Hepatocyte (in vitro differentiated cells): ENCODE results near the gene CDRT4. TPM values are rescaled to one million over a fixed set of nuclear protein-coding genes. Genes with fewer than 3 reads are reported as not detected.

Experiments used
- DNase-seq: peaks from one replicate; pipeline ENCODE4 v3.0.0-alpha.2; 2016; ENCODE audit warnings: low spot score
- H2AFZ ChIP-seq: fragments of 200-600 bp; sonication (generic); 2 replicates; pipeline ENCODE4 v1.6.0; 2016; ENCODE audit warnings: antibody characterized with exemption, mild to moderate bottlenecking
- H3K27ac ChIP-seq: fragments of 200-600 bp; sonication (generic); 2 replicates; pipeline ENCODE4 v1.5.1; 2016; ENCODE audit warnings: mild to moderate bottlenecking
- H3K27me3 ChIP-seq: fragments of 200-600 bp; sonication (generic); 2 replicates; pipeline ENCODE4 v1.6.1; 2016
- H3K36me3 ChIP-seq: fragments of 200-600 bp; sonication (generic); replicated peaks from 2 replicates; pipeline ENCODE4 v1.5.1; 2016; ENCODE audit warnings: low read depth; ENCODE audit not compliant: insufficient read depth
- H3K4me1 ChIP-seq: fragments of 200-600 bp; sonication (generic); 2 replicates; pipeline ENCODE4 v1.5.1; 2016; ENCODE audit warnings: mild to moderate bottlenecking, moderate library complexity; ENCODE audit not compliant: insufficient read depth
- H3K4me2 ChIP-seq: fragments of 200-600 bp; sonication (generic); 2 replicates; pipeline ENCODE4 v1.6.0; 2016
- H3K4me3 ChIP-seq: fragments of 200-600 bp; sonication (generic); 2 replicates; pipeline ENCODE4 v1.5.1; 2016; ENCODE audit warnings: mild to moderate bottlenecking
- H3K79me2 ChIP-seq: fragments of 200-600 bp; sonication (generic); 2 replicates; pipeline ENCODE4 v1.6.0; 2017; ENCODE audit warnings: mild to moderate bottlenecking
- H3K9me2 ChIP-seq: fragments of 200-600 bp; sonication (generic); replicated peaks from 2 replicates; pipeline ENCODE4 v1.6.0; 2017; ENCODE audit warnings: mild to moderate bottlenecking; ENCODE audit not compliant: insufficient read depth
- H3K9me3 ChIP-seq: fragments of 200-600 bp; sonication (generic); 2 replicates; pipeline ENCODE4 v1.5.1; 2016; ENCODE audit warnings: low read depth, mild to moderate bottlenecking
- H4K20me1 ChIP-seq: fragments of 200-600 bp; sonication (generic); 2 replicates; pipeline ENCODE4 v1.6.0; 2016; ENCODE audit warnings: mild to moderate bottlenecking; ENCODE audit not compliant: insufficient read depth, poor library complexity, severe bottlenecking
- EZH2 ChIP-seq: fragments of 200-600 bp; sonication (generic); IDR thresholded peaks from 2 replicates; pipeline ENCODE4 v1.6.1; 2016; ENCODE audit warnings: antibody characterized with exemption, mild to moderate bottlenecking, borderline replicate concordance
- EZH2phosphoT487 ChIP-seq: fragments of 200-600 bp; sonication (generic); IDR thresholded peaks from one replicate; pipeline ENCODE4 v1.6.1; 2018; ENCODE audit warnings: antibody characterized with exemption, mild to moderate bottlenecking, low read depth, moderate library complexity; ENCODE audit not compliant: unreplicated experiment, severe bottlenecking
- WGBS: methylation state at CpG from one replicate; pipeline ENCODE4 v1.1.6; 2016; ENCODE audit warnings: low lambda C conversion rate; ENCODE audit errors: missing lambda C conversion rate; 5-methylcytosine and 5-hydroxymethylcytosine counted together
- polyA plus RNA-seq: library from polyadenylated mRNA; unstranded; fragments of >200 nt; fragmentation: Nextera tagmentation; extraction: Ambion mirVana; gene quantifications from 2 replicates; pipeline ENCODE4 v1.2.1, GENCODE V29; 2016
- total RNA-seq: library from RNA; depleted of rRNA; stranded (reverse); fragments of >200 nt; gene quantifications from 2 replicates; pipeline ENCODE4 v1.2.3, GENCODE V29; 2014
- TF ChIP-seq, protein P1 (sequence below): fragments of 200-600 bp; sonication (generic); IDR thresholded peaks from 2 replicates; pipeline ENCODE4 v1.5.1; 2016; ENCODE audit warnings: antibody characterized with exemption, mild to moderate bottlenecking; ENCODE audit not compliant: poor library complexity

The CDRT4 gene
- total and polyA plus RNA-seq, 2 experiments from 2014 or later: 2.7 to 9.6 TPM

DNA sequence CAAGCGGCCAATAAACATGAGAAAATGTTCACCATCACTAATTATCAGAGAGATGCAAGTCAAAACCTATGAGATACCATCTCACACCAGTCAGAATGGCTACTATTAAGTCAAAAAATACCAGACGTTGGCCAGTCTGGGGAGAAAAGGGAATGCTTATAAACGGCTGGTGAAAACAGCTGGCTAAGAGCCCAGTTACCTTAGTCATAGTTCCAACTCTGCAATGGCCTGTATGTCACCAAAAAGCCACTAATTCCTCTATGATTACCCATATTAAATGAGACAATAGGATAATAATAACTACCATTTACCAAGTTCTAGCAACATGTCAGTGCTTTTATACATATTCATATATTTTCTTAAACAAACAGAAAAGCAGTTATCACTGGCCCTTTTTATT is 42.9 kb upstream of the CDRT4 start:
- WGBS: 61% methylated on average over 3 of the region's 3 CpGs
- no peak overlapping the region for H3K4me2 ChIP-seq

GRCh38 chr17:15509095-15509494 is 41.7 kb upstream of the CDRT4 start:
- Histone ChIP-seq H3K36me3 (no peaks in the 10 kb centered on the region), H3K4me1 (peaks cover 18% of the 10 kb centered on the region), H3K9me2 (no peaks in the 10 kb centered on the region), H2AFZ (no peak overlapping the region), H3K4me2 (no peak overlapping the region), H3K27me3 (no peaks in the 10 kb centered on the region), H4K20me1 (no peaks in the 10 kb centered on the region), H3K4me3 (no peak overlapping the region), H3K9me3 (no peaks in the 10 kb centered on the region), H3K79me2 (peaks cover 5% of the 10 kb centered on the region), H3K27ac (no peak overlapping the region)
- DNase-seq: no peak
- WGBS: 96% methylated on average over 5 of the region's 5 CpGs
- TF ChIP-seq, protein P1, sequence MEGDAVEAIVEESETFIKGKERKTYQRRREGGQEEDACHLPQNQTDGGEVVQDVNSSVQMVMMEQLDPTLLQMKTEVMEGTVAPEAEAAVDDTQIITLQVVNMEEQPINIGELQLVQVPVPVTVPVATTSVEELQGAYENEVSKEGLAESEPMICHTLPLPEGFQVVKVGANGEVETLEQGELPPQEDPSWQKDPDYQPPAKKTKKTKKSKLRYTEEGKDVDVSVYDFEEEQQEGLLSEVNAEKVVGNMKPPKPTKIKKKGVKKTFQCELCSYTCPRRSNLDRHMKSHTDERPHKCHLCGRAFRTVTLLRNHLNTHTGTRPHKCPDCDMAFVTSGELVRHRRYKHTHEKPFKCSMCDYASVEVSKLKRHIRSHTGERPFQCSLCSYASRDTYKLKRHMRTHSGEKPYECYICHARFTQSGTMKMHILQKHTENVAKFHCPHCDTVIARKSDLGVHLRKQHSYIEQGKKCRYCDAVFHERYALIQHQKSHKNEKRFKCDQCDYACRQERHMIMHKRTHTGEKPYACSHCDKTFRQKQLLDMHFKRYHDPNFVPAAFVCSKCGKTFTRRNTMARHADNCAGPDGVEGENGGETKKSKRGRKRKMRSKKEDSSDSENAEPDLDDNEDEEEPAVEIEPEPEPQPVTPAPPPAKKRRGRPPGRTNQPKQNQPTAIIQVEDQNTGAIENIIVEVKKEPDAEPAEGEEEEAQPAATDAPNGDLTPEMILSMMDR: no peak
- no peak for TF ChIP-seq EZH2
- TF ChIP-seq EZH2phosphoT487: no peak

More for the DNA sequence above, 42.9 kb upstream of the CDRT4 start:
- H3K27ac ChIP-seq: no peak overlapping the region
- H3K9me3 ChIP-seq: no peaks in the 10 kb centered on the region
- no peaks in the 10 kb centered on the region for H3K27me3 ChIP-seq
- H3K36me3 ChIP-seq: no peaks in the 10 kb centered on the region
- H3K4me3 ChIP-seq: no peak overlapping the region
- no peaks in the 10 kb centered on the region for H4K20me1 ChIP-seq
- no peak overlapping the region for H2AFZ ChIP-seq
- no peak for DNase-seq
- no peak for TF ChIP-seq EZH2
- no peak for TF ChIP-seq EZH2phosphoT487
- TF ChIP-seq, protein P1: no peak
- peaks cover 5% of the 10 kb centered on the region for H3K79me2 ChIP-seq
- no peaks in the 10 kb centered on the region for H3K9me2 ChIP-seq
- H3K4me1 ChIP-seq: peaks cover 26% of the 10 kb centered on the region

DNA sequence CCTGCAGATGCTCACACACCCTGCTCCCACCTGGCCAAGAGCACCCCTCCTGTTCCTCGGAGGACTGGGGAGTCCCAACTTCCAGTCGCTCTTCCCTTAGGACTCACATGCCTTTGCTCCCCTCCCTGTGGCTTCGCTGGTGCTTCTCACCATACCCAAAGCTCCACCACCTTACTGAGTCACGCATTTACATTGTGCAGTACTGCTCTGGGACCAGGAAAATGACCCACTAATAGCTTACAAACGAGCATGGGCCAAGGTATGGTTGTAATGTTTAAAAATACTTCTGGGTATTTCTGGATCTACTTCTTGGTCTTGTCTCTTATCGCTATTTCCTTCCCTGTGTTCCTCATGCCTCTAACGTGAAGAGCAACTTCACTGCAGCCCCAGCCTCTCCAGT is 41.0 kb upstream of the CDRT4 start:
- Histone ChIP-seq H3K4me3 (no peak overlapping the region), H3K79me2 (peaks cover 5% of the 10 kb centered on the region), H3K9me3 (no peaks in the 10 kb centered on the region), H3K9me2 (no peaks in the 10 kb centered on the region), H3K4me2 (no peak overlapping the region), H4K20me1 (no peaks in the 10 kb centered on the region), H2AFZ (no peak overlapping the region), H3K27me3 (no peaks in the 10 kb centered on the region), H3K27ac (no peak overlapping the region), H3K4me1 (peaks cover 12% of the 10 kb centered on the region), H3K36me3 (no peaks in the 10 kb centered on the region)
- TF ChIP-seq EZH2: no peak
- TF ChIP-seq, protein P1: no peak
- no peak for TF ChIP-seq EZH2phosphoT487
- no peak for DNase-seq
- 81% methylated on average over 7 of the region's 7 CpGs for WGBS

DNA sequence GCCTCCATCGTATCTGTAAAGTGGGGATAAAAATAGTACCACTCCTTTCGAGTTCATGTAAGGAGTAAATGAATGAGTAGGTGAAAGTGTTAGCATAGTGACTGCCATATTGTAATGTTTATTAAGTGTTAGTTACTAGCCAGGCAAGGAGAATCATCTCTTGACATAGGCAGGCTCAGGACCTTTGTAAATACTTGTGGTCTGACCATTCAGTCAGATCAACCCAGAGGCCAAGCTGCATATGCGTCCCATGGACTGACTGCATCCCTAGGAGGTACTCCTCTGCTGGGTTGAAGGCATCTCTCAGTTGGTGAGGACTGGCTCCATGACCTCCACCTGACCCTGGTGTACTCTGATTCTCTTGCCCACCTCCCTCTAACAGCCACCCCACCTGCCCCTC is 40.5 kb upstream of the CDRT4 start:
- peaks cover 8% of the 10 kb centered on the region for H3K4me1 ChIP-seq
- H3K9me3 ChIP-seq: no peaks in the 10 kb centered on the region
- H3K9me2 ChIP-seq: no peaks in the 10 kb centered on the region
- no peaks in the 10 kb centered on the region for H4K20me1 ChIP-seq
- no peak overlapping the region for H2AFZ ChIP-seq
- no peak for TF ChIP-seq EZH2
- TF ChIP-seq, protein P1: no peak
- no peak for TF ChIP-seq EZH2phosphoT487
- peaks cover 5% of the 10 kb centered on the region for H3K79me2 ChIP-seq
- no peaks in the 10 kb centered on the region for H3K27me3 ChIP-seq
- H3K4me3 ChIP-seq: no peak overlapping the region
- H3K4me2 ChIP-seq: no peak overlapping the region
- no peak overlapping the region for H3K27ac ChIP-seq
- DNase-seq: no peak
- no peaks in the 10 kb centered on the region for H3K36me3 ChIP-seq
- WGBS: 99% methylated on average over 3 of the region's 3 CpGs
